HG03175 (cell line): ENCODE results near the gene CSTPP1.
"Not testable (repeated sequence)": the region's sequence is repeated elsewhere in the genome, so short reads cannot be mapped to it uniquely, and the experiment has no call there.

Experiments used
- ATAC-seq: cut with Tn5 transposase; IDR thresholded peaks from one replicate; pipeline ENCODE4 v1.9.1; 2021; ENCODE audit warnings: mild to moderate bottlenecking, moderate library complexity; ENCODE audit not compliant: unreplicated experiment

The CSTPP1 gene

GRCh38 chr11:47087801-47088200, 151.2 kb downstream of the CSTPP1 start:
- no peak for ATAC-seq

- ATAC-seq = no peak
Observed at GRCh38 chr11:47093541-47093940, 157.0 kb downstream of the CSTPP1 start.

GRCh38 chr11:47096871-47097270, 160.3 kb downstream of the CSTPP1 start:
- ATAC-seq = not testable (repeated sequence)

GRCh38 chr11:47098223-47098622, 161.7 kb downstream of the CSTPP1 start:
- ATAC-seq = not testable (repeated sequence)

GRCh38 chr11:47099214-47099917, 162.8 kb downstream of the CSTPP1 start:
- ATAC-seq = no peak

GRCh38 chr11:47099918-47100315, 163.4 kb downstream of the CSTPP1 start:
- no peak for ATAC-seq

GRCh38 chr11:47101406-47101805, 164.8 kb downstream of the CSTPP1 start:
- ATAC-seq = no peak

GRCh38 chr11:47104261-47104950, 167.8 kb downstream of the CSTPP1 start:
- no peak for ATAC-seq

GRCh38 chr11:47105541-47105940, 169.0 kb downstream of the CSTPP1 start:
- no peak for ATAC-seq

- no peak for ATAC-seq
Observed at GRCh38 chr11:47105974-47106373, 169.4 kb downstream of the CSTPP1 start.

- ATAC-seq = no peak
Observed at GRCh38 chr11:47106798-47107411, 170.3 kb downstream of the CSTPP1 start.

- ATAC-seq = no peak
Observed at GRCh38 chr11:47107744-47108143, 171.2 kb downstream of the CSTPP1 start.

GRCh38 chr11:47108214-47108613, 171.7 kb downstream of the CSTPP1 start:
- ATAC-seq = no peak

- ATAC-seq = no peak
Observed at GRCh38 chr11:47109051-47109726, 172.6 kb downstream of the CSTPP1 start.

GRCh38 chr11:47109727-47110246, 173.2 kb downstream of the CSTPP1 start:
- ATAC-seq = no peak

GRCh38 chr11:47111318-47111804, 174.8 kb downstream of the CSTPP1 start:
- ATAC-seq = peak; percentile 82

GRCh38 chr11:47112941-47113340, 176.4 kb downstream of the CSTPP1 start:
- ATAC-seq = not testable (repeated sequence)

GRCh38 chr11:47118958-47119688, 182.6 kb downstream of the CSTPP1 start:
- not testable (repeated sequence) for ATAC-seq

- no peak for ATAC-seq
Observed at GRCh38 chr11:47121056-47121455, 184.5 kb downstream of the CSTPP1 start.

GRCh38 chr11:47121731-47122130, 185.2 kb downstream of the CSTPP1 start:
- ATAC-seq = no peak
